ENCODE data around the gene RASL12.

GRCh38 chr15:65094294-65094995 is 26.7 kb upstream of the RASL12 start:
- no peak for TF ChIP-seq CTCF (IDR thresholded peaks at IDR 0.05)
- no peak for TF ChIP-seq POLR2A (IDR thresholded peaks at IDR 0.05)
